K562 (cell line): ENCODE data around the gene PRKG1. TPM values are rescaled to one million over a fixed set of nuclear protein-coding genes. Genes with fewer than 3 reads are reported as not detected.

Experiments
- ATAC-seq: fragments of 200-7000 bp; cut with Tn5 transposase; 3 replicates; pipeline ENCODE4 v1.9.1; 2020; ENCODE audit warnings: moderate library complexity
- BruUV-seq: library from RNA; stranded (reverse); fragments of 400-500 nt; replicated peaks from 2 replicates; lab custom pipeline; 2021; lab: Mats Ljungman, UMichigan
- CTCF ChIA-PET: fragments of 300-600 bp; formaldehyde crosslinking; extraction: SDS; loops from one replicate; lab custom pipeline; 2021; ENCODE audit warnings: low intra/inter-chr PET ratio; lab: Yijun Ruan, JAX
- POLR2A ChIA-PET: fragments of 300-600, 350-650 bp; sonication (Branson Sonifier 250); formaldehyde crosslinking; extraction: SDS; loops from one replicate; lab custom pipeline; 2021; ENCODE audit warnings: antibody characterized with exemption, inconsistent platforms; lab: Yijun Ruan, JAX
- DNase-seq, 4 experiments: peaks; one replicate each; pipeline versions ENCODE4 v3.0.0 to v3.0.0-alpha.2; 2011 to 2018; ENCODE audit warnings: low spot score in 3 of 4, mixed read lengths in 3 of 4; ENCODE audit errors: extremely low read depth in 1 of 4
- FAIRE-seq: peaks from 2 replicates; lab custom pipeline; 2011; peaks lifted over from hg19 to GRCh38; lab: Jason Lieb, UNC
- H2AFZ ChIP-seq: 2 replicates; pipeline ENCODE4 v1.6.0; 2011; ENCODE audit warnings: low read depth, low read length, control low read depth, inconsistent platforms
- H3K27ac ChIP-seq: fragments of 200-600 bp; 3 replicates; pipeline ENCODE4 v1.8.0; 2011; ENCODE audit warnings: low read depth, mild to moderate bottlenecking, control low read depth, inconsistent platforms, low read length, moderate library complexity, mixed read lengths; ENCODE audit errors: extremely low read depth
- H3K27me3 ChIP-seq, 2 experiments: fragments of 300-600 bp in 1 of 2; 2 replicates in 1 of 2; 3 replicates in 1 of 2; pipeline versions ENCODE4 v1.6.0 to v1.8.0; 2011; ENCODE audit warnings: inconsistent platforms in 2 of 2, low read length in 2 of 2, mild to moderate bottlenecking in 1 of 2, mixed read lengths in 1 of 2, moderate library complexity in 1 of 2; ENCODE audit not compliant: control insufficient read depth in 2 of 2, insufficient read depth in 2 of 2
- H3K36me3 ChIP-seq: fragments of 300-600 bp; 3 replicates; pipeline ENCODE4 v1.8.0; 2011; ENCODE audit warnings: mild to moderate bottlenecking, low read length, inconsistent platforms; ENCODE audit not compliant: control insufficient read depth, insufficient read depth
- H3K4me1 ChIP-seq, 2 experiments: fragments of 200-600 bp in 1 of 2; replicated peaks in 1 of 2; 2 replicates in 1 of 2; 3 replicates in 1 of 2; pipeline versions ENCODE4 v1.5.1 to v1.8.0; 2011; ENCODE audit warnings: inconsistent platforms in 2 of 2, low read length in 2 of 2, mild to moderate bottlenecking in 1 of 2, mixed read lengths in 1 of 2, moderate library complexity in 1 of 2; ENCODE audit not compliant: control insufficient read depth in 2 of 2, insufficient read depth in 2 of 2
- H3K4me2 ChIP-seq: 2 replicates; pipeline ENCODE4 v1.6.1; 2011; ENCODE audit warnings: low read length, control low read depth, inconsistent platforms, mixed read lengths; ENCODE audit not compliant: insufficient read depth
- H3K4me3 ChIP-seq: fragments of 200-600 bp; sonication (generic), shearing (Covaris generic); 2 replicates; pipeline ENCODE4 v1.5.1; 2016; ENCODE audit warnings: control low read depth, inconsistent platforms
- H3K79me2 ChIP-seq: fragments of 200-600 bp; 3 replicates; pipeline ENCODE4 v1.8.0; 2011; ENCODE audit warnings: low read length, inconsistent platforms; ENCODE audit not compliant: control insufficient read depth, insufficient read depth
- H3K9ac ChIP-seq, 2 experiments: 2 replicates each; pipeline versions ENCODE4 v1.6.0 to v1.6.1; 2011; ENCODE audit warnings: low read depth in 2 of 2, low read length in 2 of 2, control low read depth in 1 of 2, inconsistent platforms in 1 of 2, mild to moderate bottlenecking in 1 of 2, mixed read lengths in 1 of 2; ENCODE audit not compliant: insufficient read depth in 1 of 2
- H3K9me1 ChIP-seq: one replicate; pipeline ENCODE4 v1.6.0; 2011; ENCODE audit warnings: inconsistent platforms, mild to moderate bottlenecking, low read length, moderate library complexity; ENCODE audit not compliant: control insufficient read depth, insufficient read depth
- H3K9me3 ChIP-seq: replicated peaks from 2 replicates; pipeline ENCODE4 v1.5.1; 2011; ENCODE audit warnings: low read depth, low read length, inconsistent platforms; ENCODE audit not compliant: control insufficient read depth, insufficient read depth
- H4K20me1 ChIP-seq: replicated peaks from 2 replicates; pipeline ENCODE4 v1.6.1; 2011; ENCODE audit warnings: low read length, inconsistent platforms, mixed read lengths; ENCODE audit not compliant: control insufficient read depth, insufficient read depth
- DNMT1 ChIP-seq: fragments of 450-650 bp; IDR thresholded peaks from 2 replicates; pipeline ENCODE4 v1.6.1; 2016; ENCODE audit warnings: antibody characterized with exemption, mild to moderate bottlenecking
- E2F3 ChIP-seq: fragments of 250-450 bp; sonication (Bioruptor Pico); IDR thresholded peaks from 2 replicates; pipeline ENCODE4 v1.4.0; 2020; ENCODE audit warnings: mild to moderate bottlenecking
- GTF2F1 ChIP-seq: IDR thresholded peaks from 2 replicates; pipeline ENCODE4 v1.6.1; 2011; ENCODE audit warnings: low read depth, low read length, improper control_type of control experiment
- SIRT6 ChIP-seq: IDR thresholded peaks from one replicate; pipeline ENCODE4 v1.6.1; 2012; ENCODE audit warnings: low read depth, mild to moderate bottlenecking, control low read depth, inconsistent platforms, low read length, moderate library complexity
- U2AF1 ChIP-seq: fragments of 200-400 bp; formaldehyde crosslinking; optimal IDR thresholded peaks from 2 replicates; pipeline ENCODE3; 2017; ENCODE audit warnings: mild to moderate bottlenecking, low read depth, low read length, moderate library complexity
- ZNF75A ChIP-seq: fragments of 450-650 bp; formaldehyde crosslinking; IDR thresholded peaks from 2 replicates; pipeline ENCODE4 v1.4.0; 2020; ENCODE audit warnings: mild to moderate bottlenecking
- WGBS: fragments of 100-300 bp; shearing (Covaris generic); methylation state at CpG from one replicate; pipeline ENCODE4 v1.1.6; 2016; ENCODE audit warnings: low coverage, mixed read lengths; ENCODE audit not compliant: insufficient coverage; ENCODE audit errors: missing lambda C conversion rate; 5-methylcytosine and 5-hydroxymethylcytosine counted together
- in situ Hi-C: fragments of 300-500 bp; cut with MboI; formaldehyde crosslinking; loops from 4 replicates; pipeline ENCODE4 v1.15.0; 2018; ENCODE audit warnings: inconsistent platforms, mixed read lengths
- intact Hi-C: fragments of 100-400 bp; cut with micrococcal nuclease; formaldehyde crosslinking; loops from 2 replicates; pipeline ENCODE4 v1.14.2; 2022
- polyA plus RNA-seq, 8 experiments: library from polyadenylated mRNA; depleted of rRNA in 4 of 8; stranded (reverse) in 5 of 8; unstranded in 3 of 8; fragments of >200 nt; fragmentation: Nextera tagmentation in 2 of 8; fragmentation: Illumina TruSeq in 1 of 8; extraction: Ambion mirVana in 2 of 8; extraction: Trizol in 1 of 8; gene quantifications; 2 replicates each; pipeline versions ENCODE4 v1.2.1 to v1.2.3, GENCODE V29; 2011 to 2014; ENCODE audit warnings: inconsistent platforms in 1 of 8, missing spikeins in 1 of 8
- total RNA-seq, 7 experiments: library from RNA; depleted of rRNA in 6 of 7; stranded (reverse); fragments of >200 nt in 6 of 7; fragmentation: Illumina TruSeq in 2 of 7; extraction: Trizol in 2 of 7; gene quantifications; 2 replicates each; pipeline versions ENCODE4 v1.2.1 to v1.2.3, GENCODE V29; 2011 to 2021; ENCODE audit warnings: low replicate concordance in 1 of 7
- TF ChIP-seq, protein P1 (sequence below): fragments of 450-650 bp; IDR thresholded peaks from one replicate; pipeline ENCODE4 v1.6.1; 2018; ENCODE audit warnings: mild to moderate bottlenecking, moderate library complexity; ENCODE audit not compliant: partially characterized antibody
- TF ChIP-seq, protein P2 (sequence below): IDR thresholded peaks from 2 replicates; pipeline ENCODE4 v1.6.1; 2011; ENCODE audit warnings: borderline replicate concordance, low read depth, mild to moderate bottlenecking, moderate library complexity, low read length; ENCODE audit not compliant: insufficient read depth, poor library complexity, severe bottlenecking

PRKG1 gene
- total and polyA plus RNA-seq, 9 of the 15 experiments (the other 6 are each of a cell fraction or from before 2014, with no cell fraction given): 0.22 TPM; not detected in 8

- H3K9ac ChIP-seq: no peak overlapping the region
- no peaks in the 10 kb centered on the region for H3K9me1 ChIP-seq
- TF ChIP-seq DNMT1 (no peak), SIRT6 (no peak), U2AF1 (no peak), E2F3 (CRISPR knock-in tag) (no peak), GTF2F1 (no peak), ZNF75A (CRISPR knock-in tag) (no peak)
- TF ChIP-seq, protein P1, sequence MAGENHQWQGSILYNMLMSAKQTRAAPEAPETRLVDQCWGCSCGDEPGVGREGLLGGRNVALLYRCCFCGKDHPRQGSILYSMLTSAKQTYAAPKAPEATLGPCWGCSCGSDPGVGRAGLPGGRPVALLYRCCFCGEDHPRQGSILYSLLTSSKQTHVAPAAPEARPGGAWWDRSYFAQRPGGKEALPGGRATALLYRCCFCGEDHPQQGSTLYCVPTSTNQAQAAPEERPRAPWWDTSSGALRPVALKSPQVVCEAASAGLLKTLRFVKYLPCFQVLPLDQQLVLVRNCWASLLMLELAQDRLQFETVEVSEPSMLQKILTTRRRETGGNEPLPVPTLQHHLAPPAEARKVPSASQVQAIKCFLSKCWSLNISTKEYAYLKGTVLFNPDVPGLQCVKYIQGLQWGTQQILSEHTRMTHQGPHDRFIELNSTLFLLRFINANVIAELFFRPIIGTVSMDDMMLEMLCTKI: no peak
- TF ChIP-seq, protein P2, sequence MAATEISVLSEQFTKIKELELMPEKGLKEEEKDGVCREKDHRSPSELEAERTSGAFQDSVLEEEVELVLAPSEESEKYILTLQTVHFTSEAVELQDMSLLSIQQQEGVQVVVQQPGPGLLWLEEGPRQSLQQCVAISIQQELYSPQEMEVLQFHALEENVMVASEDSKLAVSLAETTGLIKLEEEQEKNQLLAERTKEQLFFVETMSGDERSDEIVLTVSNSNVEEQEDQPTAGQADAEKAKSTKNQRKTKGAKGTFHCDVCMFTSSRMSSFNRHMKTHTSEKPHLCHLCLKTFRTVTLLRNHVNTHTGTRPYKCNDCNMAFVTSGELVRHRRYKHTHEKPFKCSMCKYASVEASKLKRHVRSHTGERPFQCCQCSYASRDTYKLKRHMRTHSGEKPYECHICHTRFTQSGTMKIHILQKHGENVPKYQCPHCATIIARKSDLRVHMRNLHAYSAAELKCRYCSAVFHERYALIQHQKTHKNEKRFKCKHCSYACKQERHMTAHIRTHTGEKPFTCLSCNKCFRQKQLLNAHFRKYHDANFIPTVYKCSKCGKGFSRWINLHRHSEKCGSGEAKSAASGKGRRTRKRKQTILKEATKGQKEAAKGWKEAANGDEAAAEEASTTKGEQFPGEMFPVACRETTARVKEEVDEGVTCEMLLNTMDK: no peak
- no peak for DNase-seq
- no peak for ATAC-seq
- no peak for FAIRE-seq
- no peaks in the 10 kb centered on the region for H3K36me3 ChIP-seq
- H3K9me3 ChIP-seq: no peaks in the 10 kb centered on the region
- intact Hi-C loops (no loop called here), in situ Hi-C loops (no loop called here)
- ChIA-PET POLR2A (no interaction called here), CTCF (no interaction called here)
- H3K4me1 ChIP-seq: no peaks in the 10 kb centered on the region
- H4K20me1 ChIP-seq: no peaks in the 10 kb centered on the region
- H3K4me3 ChIP-seq: no peak overlapping the region
- no peak overlapping the region for H3K27ac ChIP-seq
- no peak overlapping the region for H2AFZ ChIP-seq
- 0% methylated on average over 2 of the region's 2 CpGs for WGBS
- H3K27me3 ChIP-seq: no peaks in the 10 kb centered on the region
- H3K4me2 ChIP-seq: no peak overlapping the region
- H3K79me2 ChIP-seq: no peaks in the 10 kb centered on the region
- no TSS peak for BruUV-seq
Observed at GRCh38 chr10:51242393-51242792, 168.1 kb downstream of the PRKG1 start.
